Calu3 (cell line): ENCODE measurements around the gene CACNA2D1. TPM values are rescaled to one million over a fixed set of nuclear protein-coding genes. Genes with fewer than 3 reads are reported as not detected.

Experiments used
- BruUV-seq: library from RNA; stranded (reverse); fragments of 400-500 nt; replicated peaks from 2 replicates; lab custom pipeline; 2021; lab: Mats Ljungman, UMichigan
- CTCF ChIA-PET: fragments of 300-600 bp; sonication (Branson Sonifier 250); formaldehyde crosslinking; loops from one replicate; lab custom pipeline; 2022; ENCODE audit warnings: antibody characterized with exemption; lab: Charles Lee
- DNase-seq: peaks from one replicate; pipeline ENCODE4 v3.0.0; 2022
- H3K27ac Mint-ChIP-seq: one replicate; pipeline ENCODE4 v1.8.0; 2022; ENCODE audit warnings: mixed read lengths; ENCODE audit not compliant: unreplicated experiment
- H3K27me3 Mint-ChIP-seq: one replicate; pipeline ENCODE4 v1.8.0; 2022; ENCODE audit warnings: mixed read lengths; ENCODE audit not compliant: unreplicated experiment
- H3K36me3 Mint-ChIP-seq: one replicate; pipeline ENCODE4 v1.8.0; 2022; ENCODE audit warnings: mild to moderate bottlenecking, moderate library complexity, mixed read lengths; ENCODE audit not compliant: insufficient read depth, unreplicated experiment
- H3K4me1 Mint-ChIP-seq: one replicate; pipeline ENCODE4 v1.8.0; 2022; ENCODE audit warnings: mild to moderate bottlenecking, low read depth, mixed read lengths; ENCODE audit not compliant: unreplicated experiment
- H3K4me3 Mint-ChIP-seq: one replicate; pipeline ENCODE4 v1.8.0; 2022; ENCODE audit warnings: mild to moderate bottlenecking, low read depth, moderate library complexity, mixed read lengths; ENCODE audit not compliant: unreplicated experiment
- H3K9me3 Mint-ChIP-seq: one replicate; pipeline ENCODE4 v1.8.0; 2022; ENCODE audit warnings: low read depth, mixed read lengths; ENCODE audit not compliant: unreplicated experiment
- CTCF ChIP-seq: fragments of 200-600 bp; IDR thresholded peaks from one replicate; pipeline ENCODE4 v1.8.0; 2022; ENCODE audit warnings: antibody characterized with exemption; ENCODE audit not compliant: unreplicated experiment
- intact Hi-C: fragments of 100-400 bp; cut with micrococcal nuclease; formaldehyde crosslinking; loops from one replicate; pipeline ENCODE4 v1.10.0; 2022; ENCODE audit not compliant: unreplicated experiment
- total RNA-seq: library from RNA; stranded (reverse); gene quantifications from 2 replicates; pipeline ENCODE4 v1.2.3, GENCODE V29; 2022

CACNA2D1 gene
- total RNA-seq, 1 experiment from 2014 or later, result 10.4 TPM

- intact Hi-C loops, result loop anchor here (5.0 kb wide), 1 partner anchor 436 kb away; no protein-coding TSS in a partner anchor
- H3K36me3 Mint-ChIP-seq, result no peaks in the 10 kb centered on the region
- H3K4me3 Mint-ChIP-seq, result no peak overlapping the region
- DNase-seq, result no peak
- no peaks in the 10 kb centered on the region for H3K27me3 Mint-ChIP-seq
- CTCF ChIA-PET, result no interaction called here
- H3K27ac Mint-ChIP-seq, result no peak overlapping the region
- no peaks in the 10 kb centered on the region for H3K4me1 Mint-ChIP-seq
- no peaks in the 10 kb centered on the region for H3K9me3 Mint-ChIP-seq
- no peak for TF ChIP-seq CTCF
- BruUV-seq, result no TSS peak
These were observed 277.1 kb downstream of the CACNA2D1 start for GRCh38 chr7:82166260-82167015.

- no TSS peak for BruUV-seq
- no peaks in the 10 kb centered on the region for H3K36me3 Mint-ChIP-seq
- no peaks in the 10 kb centered on the region for H3K27me3 Mint-ChIP-seq
- intact Hi-C loops, result loop anchor here (5.0 kb wide), 1 partner anchor 437 kb away; no protein-coding TSS in a partner anchor
- H3K27ac Mint-ChIP-seq, result no peak overlapping the region
- H3K9me3 Mint-ChIP-seq, result no peaks in the 10 kb centered on the region
- DNase-seq, result no peak
- H3K4me1 Mint-ChIP-seq, result no peaks in the 10 kb centered on the region
- TF ChIP-seq CTCF, result no peak
- H3K4me3 Mint-ChIP-seq, result no peak overlapping the region
- CTCF ChIA-PET, result no interaction called here
These were observed 278.8 kb downstream of the CACNA2D1 start for GRCh38 chr7:82164813-82165212.

- no peak for TF ChIP-seq CTCF
- BruUV-seq, result no TSS peak
- Mint-ChIP-seq H3K27ac (no peak overlapping the region), H3K36me3 (no peaks in the 10 kb centered on the region), H3K27me3 (no peaks in the 10 kb centered on the region), H3K4me3 (no peak overlapping the region), H3K4me1 (no peaks in the 10 kb centered on the region), H3K9me3 (no peaks in the 10 kb centered on the region)
- intact Hi-C loops, result no loop called here
- CTCF ChIA-PET, result no interaction called here
- no peak for DNase-seq
These were observed 279.2 kb downstream of the CACNA2D1 start for GRCh38 chr7:82164410-82164809.

- BruUV-seq, result no TSS peak
- no peaks in the 10 kb centered on the region for H3K36me3 Mint-ChIP-seq
- no peaks in the 10 kb centered on the region for H3K9me3 Mint-ChIP-seq
- H3K27me3 Mint-ChIP-seq, result no peaks in the 10 kb centered on the region
- no peak for DNase-seq
- CTCF ChIA-PET, result no interaction called here
- H3K27ac Mint-ChIP-seq, result no peak overlapping the region
- TF ChIP-seq CTCF, result no peak
- no peak overlapping the region for H3K4me3 Mint-ChIP-seq
- H3K4me1 Mint-ChIP-seq, result no peaks in the 10 kb centered on the region
- intact Hi-C loops, result no loop called here
These were observed 280.0 kb downstream of the CACNA2D1 start for GRCh38 chr7:82163586-82163985.
